Measurements from ENCODE around the gene SCP2.

SCP2 gene

GRCh38 chr1:53073868-53074311 lies 146.8 kb downstream of the SCP2 start:
- DNase-seq, result no peak
- in situ Hi-C loops (cut with HindIII; ENCODE audit: low pct_ligation_motif_present, low pct_unique_long_range_greater_than_20kb, low sequenced_read_pairs), result no loop called here

GRCh38 chr1:53074313-53075154 lies 147.5 kb downstream of the SCP2 start:
- in situ Hi-C loops (cut with HindIII; ENCODE audit: low pct_ligation_motif_present, low pct_unique_long_range_greater_than_20kb, low sequenced_read_pairs), result no loop called here
- no peak for DNase-seq

GRCh38 chr1:53075206-53075605 lies 148.1 kb downstream of the SCP2 start:
- no peak for DNase-seq

GRCh38 chr1:53075761-53076163 lies 148.7 kb downstream of the SCP2 start:
- DNase-seq, result no peak
- in situ Hi-C loops (cut with HindIII; ENCODE audit: low pct_ligation_motif_present, low pct_unique_long_range_greater_than_20kb, low sequenced_read_pairs), result no loop called here

More at GRCh38 chr1:53075206-53075605, 148.1 kb downstream of the SCP2 start:
- in situ Hi-C loops (cut with HindIII; ENCODE audit: low pct_ligation_motif_present, low pct_unique_long_range_greater_than_20kb, low sequenced_read_pairs), result no loop called here

GRCh38 chr1:53076165-53076564 lies 149.1 kb downstream of the SCP2 start:
- in situ Hi-C loops (cut with HindIII; ENCODE audit: low pct_ligation_motif_present, low pct_unique_long_range_greater_than_20kb, low sequenced_read_pairs), result no loop called here
- no peak for DNase-seq

GRCh38 chr1:53076721-53077598 lies 149.9 kb downstream of the SCP2 start:
- in situ Hi-C loops (cut with HindIII; ENCODE audit: low pct_ligation_motif_present, low pct_unique_long_range_greater_than_20kb, low sequenced_read_pairs), result no loop called here
- DNase-seq, result no peak

GRCh38 chr1:53077599-53077965 lies 150.5 kb downstream of the SCP2 start:
- DNase-seq, result no peak
- in situ Hi-C loops (cut with HindIII; ENCODE audit: low pct_ligation_motif_present, low pct_unique_long_range_greater_than_20kb, low sequenced_read_pairs), result no loop called here

- no peak for DNase-seq
- in situ Hi-C loops (cut with HindIII; ENCODE audit: low pct_ligation_motif_present, low pct_unique_long_range_greater_than_20kb, low sequenced_read_pairs), result no loop called here
Observed at GRCh38 chr1:53078333-53079101, 151.4 kb downstream of the SCP2 start.

GRCh38 chr1:53079251-53079650 lies 152.2 kb downstream of the SCP2 start:
- DNase-seq, result no peak
- in situ Hi-C loops (cut with HindIII; ENCODE audit: low pct_ligation_motif_present, low pct_unique_long_range_greater_than_20kb, low sequenced_read_pairs), result no loop called here

GRCh38 chr1:53080041-53080440 lies 153.0 kb downstream of the SCP2 start:
- in situ Hi-C loops (cut with HindIII; ENCODE audit: low pct_ligation_motif_present, low pct_unique_long_range_greater_than_20kb, low sequenced_read_pairs), result no loop called here
- no peak for DNase-seq

GRCh38 chr1:53080769-53081168 lies 153.7 kb downstream of the SCP2 start:
- in situ Hi-C loops (cut with HindIII; ENCODE audit: low pct_ligation_motif_present, low pct_unique_long_range_greater_than_20kb, low sequenced_read_pairs), result no loop called here
- DNase-seq, result no peak

GRCh38 chr1:53081384-53082066 lies 154.4 kb downstream of the SCP2 start:
- DNase-seq, result no peak
- in situ Hi-C loops (cut with HindIII; ENCODE audit: low pct_ligation_motif_present, low pct_unique_long_range_greater_than_20kb, low sequenced_read_pairs), result no loop called here

- DNase-seq, result no peak
- in situ Hi-C loops (cut with HindIII; ENCODE audit: low pct_ligation_motif_present, low pct_unique_long_range_greater_than_20kb, low sequenced_read_pairs), result no loop called here
Observed at GRCh38 chr1:53082826-53083455, 155.9 kb downstream of the SCP2 start.

GRCh38 chr1:53083636-53084588 lies 156.8 kb downstream of the SCP2 start:
- DNase-seq, result no peak
- in situ Hi-C loops (cut with HindIII; ENCODE audit: low pct_ligation_motif_present, low pct_unique_long_range_greater_than_20kb, low sequenced_read_pairs), result no loop called here

- in situ Hi-C loops (cut with HindIII; ENCODE audit: low pct_ligation_motif_present, low pct_unique_long_range_greater_than_20kb, low sequenced_read_pairs), result no loop called here
- DNase-seq, result no peak
Observed at GRCh38 chr1:53084589-53084971, 157.5 kb downstream of the SCP2 start.

GRCh38 chr1:53085405-53085804 lies 158.3 kb downstream of the SCP2 start:
- no peak for DNase-seq
- in situ Hi-C loops (cut with HindIII; ENCODE audit: low pct_ligation_motif_present, low pct_unique_long_range_greater_than_20kb, low sequenced_read_pairs), result no loop called here

GRCh38 chr1:53086491-53087070 lies 159.5 kb downstream of the SCP2 start:
- in situ Hi-C loops (cut with HindIII; ENCODE audit: low pct_ligation_motif_present, low pct_unique_long_range_greater_than_20kb, low sequenced_read_pairs), result no loop called here

More at GRCh38 chr1:53086491-53087070, 159.5 kb downstream of the SCP2 start:
- DNase-seq, result no peak

Measured in ACHN (cell line).